Measurements from ENCODE around the gene PI4K2A. TPM values are rescaled to one million over a fixed set of nuclear protein-coding genes. Genes with fewer than 3 reads are reported as not detected.
"Not testable (repeated sequence)": the region's sequence is repeated elsewhere in the genome, so short reads cannot be mapped to it uniquely, and the experiment has no call there.

The PI4K2A gene
- total and polyA plus RNA-seq, 2 donors = 7.4 to 11.7 TPM

DNA sequence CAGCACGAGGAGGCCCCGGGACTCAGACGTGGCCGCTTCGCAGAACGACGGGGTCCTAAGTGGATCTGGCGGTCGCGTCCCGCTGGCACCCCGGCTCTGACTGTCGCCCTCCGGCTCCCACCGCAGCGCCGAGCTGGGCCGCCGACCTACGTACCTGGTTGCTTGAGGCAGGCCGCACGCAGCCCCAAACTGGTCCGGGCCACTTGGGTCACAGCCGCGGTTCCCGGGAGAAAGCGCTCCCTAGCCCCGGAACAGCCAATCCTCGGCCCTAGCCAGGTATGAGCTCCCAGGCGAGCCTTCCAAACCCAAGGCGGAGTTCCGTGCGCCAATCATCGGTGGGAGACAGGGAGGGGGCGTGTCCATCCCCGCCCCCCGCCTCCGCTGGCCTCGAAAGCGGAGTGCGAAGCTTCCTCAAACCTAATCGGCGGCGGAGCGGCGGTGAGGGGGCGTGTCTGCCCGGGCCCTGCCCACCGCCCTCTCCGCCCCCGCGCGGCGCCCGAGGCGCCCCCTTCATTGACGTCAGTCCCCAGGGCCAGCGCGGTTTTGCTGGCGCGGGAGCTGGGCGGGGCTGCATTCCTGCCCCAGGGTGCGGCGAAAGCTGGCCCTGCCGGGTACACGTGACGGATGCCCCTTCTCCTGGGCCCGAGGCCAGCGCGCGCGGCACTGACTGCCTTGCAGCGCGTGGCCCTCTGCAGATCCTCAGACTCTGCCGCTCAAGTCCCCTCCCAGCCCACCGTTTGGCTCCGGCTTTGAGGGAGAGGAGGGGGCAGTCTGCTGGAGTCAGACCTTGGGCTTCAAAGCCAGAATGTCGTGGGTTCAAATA, 46.7 kb downstream of the PI4K2A start, which contains the start of gene AVPI1:
Gene AVPI1 (minus strand): TSS at position 280 of the 823 bp plus-strand sequence. CDS start 7,336 bp downstream, outside the sequence.
- Histone ChIP-seq H3K4me3 (ENCODE audit: low read depth, low read length) (peak within 1 kb of the TSS; percentile 68), H3K36me3 (ENCODE audit: insufficient read depth) (no peaks in the 10 kb centered on the region), H3K27ac (ENCODE audit: low read depth) (peak within 1 kb of the TSS; percentile 93), H3K4me1 (ENCODE audit: insufficient read depth) (no peaks in the 10 kb centered on the region)
- under 1% methylated on average over 78 of the region's 78 CpGs for WGBS
- DNase-seq (ENCODE audit: extremely low spot score) = peak; percentile 93

DNA sequence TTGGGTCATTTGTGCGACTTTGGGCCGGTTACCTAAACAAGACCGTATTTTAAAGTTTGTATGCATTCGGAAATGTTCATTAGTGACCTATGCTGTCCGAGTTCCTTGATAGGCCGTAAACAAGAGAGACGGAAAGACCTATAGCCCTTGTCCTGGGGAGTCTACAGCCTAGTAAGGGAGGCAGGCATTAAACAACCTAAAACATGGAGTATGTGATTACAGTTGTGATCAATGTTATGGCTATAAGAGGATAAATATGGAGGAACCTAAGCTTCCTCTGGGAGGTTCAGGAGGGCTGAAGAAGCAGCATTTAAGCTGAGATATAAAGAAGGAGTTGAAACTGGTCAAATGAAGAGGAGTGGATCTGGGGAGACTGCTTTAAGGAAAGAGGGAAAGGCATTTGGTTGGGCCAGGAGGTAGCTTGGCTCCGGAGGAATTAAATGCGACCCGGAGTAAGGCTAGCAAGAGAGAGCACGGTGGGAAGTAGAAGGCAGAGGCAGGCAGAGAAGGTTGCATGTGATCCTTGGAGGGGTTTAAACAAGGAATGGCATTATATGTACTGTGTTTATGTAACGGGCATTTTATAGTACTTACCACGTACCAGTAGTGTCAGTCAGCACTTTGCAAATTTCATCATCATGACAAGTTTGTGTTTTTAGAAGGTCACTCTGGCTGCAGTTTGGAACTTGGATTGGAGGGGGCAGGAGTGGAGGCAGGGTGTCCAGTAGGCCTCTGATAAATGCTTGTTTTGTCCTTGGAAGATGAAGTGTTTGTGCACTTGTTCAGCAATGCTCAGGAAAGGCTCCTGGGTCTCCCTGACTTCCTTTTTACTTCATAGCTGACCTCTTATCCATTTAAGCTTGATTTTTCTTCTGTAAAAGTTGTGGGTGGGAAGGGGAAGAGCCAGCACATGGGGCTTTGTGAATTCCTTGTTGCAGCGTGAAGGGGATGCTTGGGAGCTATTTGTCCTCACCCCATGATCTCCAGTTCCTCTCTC, 47.6 kb downstream of the PI4K2A start:
- peak overlapping the region; percentile 14 for H3K4me3 ChIP-seq (ENCODE audit: low read depth, low read length)
- no peaks in the 10 kb centered on the region for H3K36me3 ChIP-seq (ENCODE audit: insufficient read depth)
- WGBS = 28% methylated on average over 14 of the region's 14 CpGs
- no peak for DNase-seq (ENCODE audit: extremely low spot score)
- peak overlapping the region; percentile 81 for H3K27ac ChIP-seq (ENCODE audit: low read depth)
- no peaks in the 10 kb centered on the region for H3K4me1 ChIP-seq (ENCODE audit: insufficient read depth)

DNA sequence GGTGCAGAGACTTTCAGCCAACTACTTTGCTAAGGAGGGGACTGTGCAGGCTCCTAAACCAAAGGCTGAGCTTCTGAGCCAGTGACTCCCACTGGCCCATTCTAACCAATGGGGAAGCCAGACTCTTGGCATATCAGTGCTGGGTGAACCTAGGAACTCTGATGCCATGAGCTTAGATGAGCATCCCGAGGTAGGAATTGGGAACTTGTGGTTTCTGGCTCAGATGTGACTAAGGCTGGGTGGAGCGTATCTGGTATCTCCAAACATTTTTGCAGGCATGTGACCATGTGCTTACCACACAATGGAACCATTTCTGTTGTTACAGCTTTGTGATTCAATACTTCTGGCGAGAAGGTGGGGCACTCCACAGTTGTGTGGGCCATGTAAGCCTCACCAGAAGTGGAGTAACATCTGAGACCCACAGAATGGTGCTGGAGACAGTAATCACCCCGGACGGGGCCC, 49.1 kb downstream of the PI4K2A start:
- H3K4me1 ChIP-seq (ENCODE audit: insufficient read depth) = no peaks in the 10 kb centered on the region
- no peaks in the 10 kb centered on the region for H3K36me3 ChIP-seq (ENCODE audit: insufficient read depth)
- H3K4me3 ChIP-seq (ENCODE audit: low read depth, low read length) = no peak overlapping the region
- DNase-seq (ENCODE audit: extremely low spot score) = no peak
- WGBS = 74% methylated on average over 5 of the region's 5 CpGs
- H3K27ac ChIP-seq (ENCODE audit: low read depth) = no peak overlapping the region

DNA sequence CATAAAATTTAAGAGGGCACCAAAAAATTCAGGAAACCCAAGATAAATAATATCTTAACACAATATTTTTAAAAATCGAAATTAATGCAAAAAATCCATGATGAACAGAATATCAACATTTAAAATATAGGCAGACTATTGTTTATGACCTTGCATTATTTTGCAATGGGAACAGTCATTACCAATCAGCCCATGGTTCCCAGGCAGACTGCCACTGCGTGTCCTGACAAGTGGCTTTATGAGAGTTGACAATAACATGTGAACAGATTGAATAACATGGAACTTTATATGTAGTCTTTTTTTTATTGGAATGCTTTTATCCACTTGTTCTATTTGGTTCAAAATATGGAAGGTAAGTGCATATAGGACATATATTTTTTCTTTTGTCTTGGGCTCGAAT, 49.7 kb downstream of the PI4K2A start:
- Histone ChIP-seq H3K36me3 (ENCODE audit: insufficient read depth) (no peaks in the 10 kb centered on the region), H3K4me1 (ENCODE audit: insufficient read depth) (no peaks in the 10 kb centered on the region), H3K27ac (ENCODE audit: low read depth) (no peak overlapping the region), H3K4me3 (ENCODE audit: low read depth, low read length) (no peak overlapping the region)
- no peak for DNase-seq (ENCODE audit: extremely low spot score)
- 90% methylated on average over 3 of the region's 3 CpGs for WGBS

DNA sequence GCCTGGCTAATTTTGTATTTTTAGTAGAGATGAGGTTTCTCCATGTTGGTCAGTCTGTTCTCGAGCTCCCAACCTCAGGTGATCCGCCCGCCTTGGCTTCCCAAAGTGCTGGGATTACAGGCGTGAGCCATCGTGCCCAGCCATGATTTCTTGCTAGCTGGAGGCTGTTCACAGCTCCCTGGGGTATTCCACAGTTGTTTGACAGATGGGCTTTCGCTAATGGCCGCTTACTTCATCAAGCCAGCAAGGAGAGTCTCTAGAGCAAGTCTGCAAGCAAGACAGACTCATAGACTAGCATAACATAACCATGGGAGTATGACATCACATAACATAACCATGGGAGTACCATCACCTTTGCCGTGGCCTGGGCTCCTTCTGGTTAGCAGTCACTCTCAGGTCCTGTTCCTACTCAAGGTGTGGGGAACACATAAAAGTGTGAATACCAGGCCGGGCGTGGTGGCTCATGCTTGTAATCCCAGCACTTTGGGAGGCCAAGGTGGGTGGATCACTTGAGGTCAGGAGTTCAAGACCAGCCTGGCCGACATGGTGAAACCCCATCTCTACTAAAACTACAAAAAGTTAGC, 57.7 kb downstream of the PI4K2A start:
- WGBS = 79% methylated on average over 11 of the region's 11 CpGs
- not testable (repeated sequence) for H3K27ac ChIP-seq (ENCODE audit: low read depth); H3K36me3 ChIP-seq (ENCODE audit: insufficient read depth); H3K4me3 ChIP-seq (ENCODE audit: low read depth, low read length); DNase-seq (ENCODE audit: extremely low spot score); H3K4me1 ChIP-seq (ENCODE audit: insufficient read depth)

DNA sequence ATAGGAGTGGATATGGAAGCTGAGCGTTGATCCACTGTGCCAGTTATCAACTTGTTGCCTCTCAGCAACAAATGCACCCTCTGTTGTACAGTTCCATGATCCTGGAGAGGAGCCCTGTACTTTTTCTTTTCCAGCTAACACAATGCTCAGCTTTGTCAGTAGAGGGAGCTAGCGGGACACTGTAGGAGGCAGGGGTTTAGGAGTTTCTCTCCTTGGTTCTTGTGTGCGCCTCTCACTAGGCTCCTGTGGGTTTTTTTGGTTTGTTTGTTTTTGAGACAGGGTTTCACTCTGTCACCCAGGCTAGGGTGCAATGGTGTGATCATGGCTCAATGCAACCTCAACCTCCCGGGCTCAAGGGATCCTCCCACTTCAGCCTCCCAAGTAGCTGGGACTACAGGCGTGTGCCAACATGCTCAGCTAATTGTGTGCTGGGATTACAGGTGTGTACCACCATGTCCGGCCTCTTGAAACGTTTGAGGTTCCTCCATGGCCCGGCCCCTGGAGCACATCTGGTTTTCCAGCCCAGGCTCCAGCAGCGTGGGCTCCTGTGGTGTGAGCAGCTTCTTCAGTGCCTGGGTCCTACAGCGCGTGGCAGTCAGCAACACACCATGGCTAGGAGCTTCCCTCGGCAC, 61.1 kb downstream of the PI4K2A start:
- Histone ChIP-seq H3K4me3 (ENCODE audit: low read depth, low read length) (no peak overlapping the region), H3K4me1 (ENCODE audit: insufficient read depth) (no peaks in the 10 kb centered on the region), H3K36me3 (ENCODE audit: insufficient read depth) (no peaks in the 10 kb centered on the region), H3K27ac (ENCODE audit: low read depth) (no peak overlapping the region)
- WGBS = 47% methylated on average over 12 of the region's 12 CpGs
- no peak for DNase-seq (ENCODE audit: extremely low spot score)

DNA sequence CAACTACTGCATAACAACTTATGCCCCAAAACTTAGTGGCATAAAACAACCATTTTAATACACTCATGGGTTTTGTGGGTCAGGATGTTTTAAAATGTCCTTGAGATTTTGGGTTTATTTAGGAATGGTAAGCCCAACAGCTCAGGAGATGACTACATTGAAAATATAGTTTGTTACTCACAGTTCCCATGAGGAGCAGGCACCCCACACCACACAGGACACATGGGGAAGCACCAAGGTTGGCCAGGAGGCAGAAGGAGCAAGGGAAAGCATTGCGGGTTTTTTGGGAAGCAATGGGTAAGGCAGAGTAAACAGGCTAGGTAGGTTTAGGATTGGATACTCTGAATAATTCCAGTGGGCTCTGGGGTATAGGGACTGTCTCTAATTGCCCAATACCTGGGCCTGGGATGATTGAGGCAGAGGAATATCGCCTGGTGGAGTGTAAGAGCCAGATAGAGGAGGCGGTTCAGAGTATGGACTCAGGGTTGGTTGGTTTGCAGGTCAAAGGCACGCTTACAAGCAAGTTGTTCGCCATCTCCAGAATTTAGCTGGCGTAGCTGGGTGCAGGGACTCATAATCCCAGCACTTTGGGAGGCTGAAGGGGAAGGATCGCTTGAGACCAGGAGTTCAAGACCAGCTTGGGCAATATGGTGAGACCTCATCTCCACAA, 63.1 kb downstream of the PI4K2A start:
- no peaks in the 10 kb centered on the region for H3K36me3 ChIP-seq (ENCODE audit: insufficient read depth)
- H3K4me3 ChIP-seq (ENCODE audit: low read depth, low read length) = no peak overlapping the region
- H3K4me1 ChIP-seq (ENCODE audit: insufficient read depth) = no peaks in the 10 kb centered on the region
- no peak overlapping the region for H3K27ac ChIP-seq (ENCODE audit: low read depth)
- WGBS = 95% methylated on average over 7 of the region's 7 CpGs
- no peak for DNase-seq (ENCODE audit: extremely low spot score)

DNA sequence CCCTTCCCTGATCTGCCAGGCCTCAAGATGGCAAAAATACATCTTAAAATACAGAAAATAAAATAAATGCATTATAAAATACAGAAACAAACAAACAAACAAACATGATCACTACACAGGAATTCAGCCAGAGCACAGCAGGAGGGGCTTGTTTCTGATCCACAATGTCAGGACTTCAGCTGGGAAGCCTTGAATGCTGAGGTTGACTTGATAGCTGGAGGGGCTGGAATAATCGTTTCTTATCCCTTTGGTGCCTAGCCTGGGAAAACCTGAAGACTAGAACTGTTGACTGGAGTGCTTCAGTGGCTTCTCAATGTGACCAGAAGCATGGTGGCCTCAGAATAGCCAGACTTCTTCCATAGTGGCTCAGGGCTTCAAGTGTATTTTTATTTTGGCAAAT, 63.9 kb downstream of the PI4K2A start:
- H3K36me3 ChIP-seq (ENCODE audit: insufficient read depth) = no peaks in the 10 kb centered on the region
- no peak for DNase-seq (ENCODE audit: extremely low spot score)
- WGBS = 69% methylated on average over 1 of the region's 1 CpG
- no peak overlapping the region for H3K27ac ChIP-seq (ENCODE audit: low read depth)
- H3K4me1 ChIP-seq (ENCODE audit: insufficient read depth) = no peaks in the 10 kb centered on the region
- H3K4me3 ChIP-seq (ENCODE audit: low read depth, low read length) = no peak overlapping the region

DNA sequence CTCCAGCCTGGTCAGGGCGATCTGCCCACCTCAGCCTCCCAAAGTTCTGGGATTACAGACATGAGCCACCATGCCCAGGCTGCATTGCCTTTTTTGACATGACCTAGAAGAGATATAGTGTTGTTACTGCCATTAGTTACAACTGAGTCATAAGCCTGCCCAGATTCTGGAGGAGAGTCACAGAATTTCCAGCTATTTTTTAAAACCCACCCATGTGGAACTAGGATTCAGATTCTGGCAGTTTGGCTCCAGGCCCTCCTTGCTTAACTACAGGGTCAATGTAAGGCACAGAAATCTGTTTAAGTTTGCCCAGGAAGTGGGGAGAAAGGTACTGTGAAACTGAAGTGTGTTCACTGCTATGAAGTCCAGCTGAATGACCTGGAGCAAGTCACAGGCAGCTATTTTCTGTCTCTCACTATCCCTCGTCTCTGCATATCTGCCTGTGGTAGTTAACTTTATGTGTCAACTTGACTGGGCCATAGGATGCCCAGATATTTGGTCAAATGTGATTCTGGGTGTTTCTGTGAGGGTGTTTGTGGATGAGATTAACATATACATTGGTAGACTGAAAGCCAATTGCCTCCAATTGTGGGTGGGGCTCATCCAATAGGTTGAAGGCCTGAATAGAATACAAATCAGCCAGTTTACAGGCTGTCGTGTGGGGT, 64.7 kb downstream of the PI4K2A start:
- Histone ChIP-seq H3K4me1 (ENCODE audit: insufficient read depth) (no peaks in the 10 kb centered on the region), H3K4me3 (ENCODE audit: low read depth, low read length) (no peak overlapping the region)
- 86% methylated on average over 3 of the region's 3 CpGs for WGBS

DNA sequence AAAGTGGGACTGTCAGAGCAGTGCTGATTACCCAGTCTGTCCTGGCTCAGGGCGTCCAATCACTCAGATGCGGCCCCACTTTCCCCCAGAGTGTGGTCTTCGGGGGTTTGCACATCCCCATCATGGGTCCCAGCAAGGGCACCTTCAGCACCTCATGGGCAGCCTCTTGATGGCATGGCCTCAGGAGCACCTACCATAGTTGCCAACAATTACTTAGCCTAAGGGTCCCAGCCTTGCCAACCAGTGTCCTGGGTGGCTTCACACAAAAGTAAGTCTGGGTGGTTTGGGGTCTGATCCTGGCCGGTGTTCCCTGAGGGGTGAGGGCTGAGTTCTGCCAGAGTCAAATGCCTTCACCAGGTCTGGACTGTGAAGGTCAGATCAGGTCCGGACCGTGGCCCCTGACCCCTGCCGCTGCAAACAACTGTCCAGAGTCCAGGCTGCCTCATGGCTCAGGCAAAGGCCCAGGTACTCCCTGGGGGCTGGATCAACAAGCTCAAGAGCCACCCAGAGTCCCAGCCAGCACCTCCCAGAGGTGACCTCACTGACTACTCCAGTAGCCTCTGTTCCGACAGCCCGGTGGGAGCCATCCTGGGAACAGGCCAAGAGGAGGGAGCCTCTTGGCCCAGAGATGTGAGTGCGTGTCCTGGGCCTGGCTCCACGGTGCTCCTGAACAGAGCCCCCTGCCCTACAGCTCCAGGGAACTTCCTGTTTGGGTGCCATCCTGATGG, 66.8 kb downstream of the PI4K2A start:
- Histone ChIP-seq H3K4me3 (ENCODE audit: low read depth, low read length) (no peak overlapping the region), H3K27ac (ENCODE audit: low read depth) (no peak overlapping the region), H3K36me3 (ENCODE audit: insufficient read depth) (no peaks in the 10 kb centered on the region), H3K4me1 (ENCODE audit: insufficient read depth) (no peaks in the 10 kb centered on the region)
- WGBS = 74% methylated on average over 11 of the region's 11 CpGs
- no peak for DNase-seq (ENCODE audit: extremely low spot score)

More for the DNA sequence above, 64.7 kb downstream of the PI4K2A start:
- H3K36me3 ChIP-seq (ENCODE audit: insufficient read depth) = no peaks in the 10 kb centered on the region
- no peak overlapping the region for H3K27ac ChIP-seq (ENCODE audit: low read depth)
- no peak for DNase-seq (ENCODE audit: extremely low spot score)

DNA sequence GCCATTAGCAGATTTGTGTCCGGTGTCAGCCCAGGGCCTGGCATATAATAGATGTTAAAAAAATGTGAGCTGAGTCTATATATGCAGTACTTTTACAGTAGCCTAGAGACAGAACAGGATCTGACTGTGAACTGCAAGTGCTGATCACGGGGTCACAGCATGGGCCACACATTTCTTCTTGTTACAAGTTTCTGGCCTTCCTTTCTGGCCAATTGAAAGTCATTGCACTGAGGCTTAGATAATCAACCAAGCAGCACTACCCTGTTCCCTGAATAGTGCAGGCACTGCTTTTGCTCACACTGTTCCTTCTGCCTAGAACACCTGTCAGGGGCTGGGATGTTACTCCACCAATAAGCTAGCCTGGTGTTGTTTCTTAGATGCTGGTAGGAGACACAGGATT, 67.7 kb downstream of the PI4K2A start:
- 63% methylated on average over 2 of the region's 2 CpGs for WGBS
- Histone ChIP-seq H3K4me3 (ENCODE audit: low read depth, low read length) (no peak overlapping the region), H3K27ac (ENCODE audit: low read depth) (no peak overlapping the region), H3K4me1 (ENCODE audit: insufficient read depth) (no peaks in the 10 kb centered on the region), H3K36me3 (ENCODE audit: insufficient read depth) (no peaks in the 10 kb centered on the region)
- no peak for DNase-seq (ENCODE audit: extremely low spot score)

Data from urinary bladder (tissue), 4 donors.